Bronchial epithelial cell (primary cell): ENCODE data around the gene AKAP8. TPM values are rescaled to one million over a fixed set of nuclear protein-coding genes. Genes with fewer than 3 reads are reported as not detected.

ENCODE experiments used
- DNase-seq: peaks from one replicate; pipeline ENCODE4 v3.0.0-alpha.2; 2010; ENCODE audit warnings: low read depth
- FAIRE-seq: peaks from 2 replicates; lab custom pipeline; 2011; peaks lifted over from hg19 to GRCh38; lab: Jason Lieb, UNC
- H3K27me3 ChIP-seq: 2 replicates; pipeline ENCODE4 v1.5.1; 2011; ENCODE audit warnings: low read length; ENCODE audit not compliant: control insufficient read depth, insufficient read depth
- H3K36me3 ChIP-seq: 2 replicates; pipeline ENCODE4 v1.5.1; 2011; ENCODE audit warnings: low read length; ENCODE audit not compliant: control insufficient read depth, insufficient read depth
- H3K4me3 ChIP-seq: 2 replicates; pipeline ENCODE4 v1.5.1; 2011; ENCODE audit warnings: mild to moderate bottlenecking, low read depth, low read length, control low read depth
- CTCF ChIP-seq: IDR thresholded peaks from 2 replicates; pipeline ENCODE4 v1.5.1; 2011; ENCODE audit warnings: mild to moderate bottlenecking, moderate library complexity, low read length, control low read depth, inconsistent platforms; ENCODE audit not compliant: insufficient read depth, severe bottlenecking
- total RNA-seq: library from RNA; depleted of rRNA; stranded (reverse); fragments of >200 nt; gene quantifications from 2 replicates; pipeline ENCODE4 v1.2.1, GENCODE V29; 2014

Gene AKAP8
- 16.8 TPM in 2 replicates for total RNA-seq

- H3K27me3 ChIP-seq, result no peaks in the 10 kb centered on the region
- TF ChIP-seq CTCF, result no peak
- FAIRE-seq (no peak), DNase-seq (peak; percentile 91)
- H3K4me3 ChIP-seq, result peak within 1 kb of the TSS; percentile 98
- no peaks in the 10 kb centered on the region for H3K36me3 ChIP-seq
Observed at GRCh38 chr19:15379083-15379998, at the start of gene AKAP8. Gene AKAP8, minus strand, starts transcription at chr19:15379787. Its CDS starts 56 bp downstream, at chr19:15379731.

DNA sequence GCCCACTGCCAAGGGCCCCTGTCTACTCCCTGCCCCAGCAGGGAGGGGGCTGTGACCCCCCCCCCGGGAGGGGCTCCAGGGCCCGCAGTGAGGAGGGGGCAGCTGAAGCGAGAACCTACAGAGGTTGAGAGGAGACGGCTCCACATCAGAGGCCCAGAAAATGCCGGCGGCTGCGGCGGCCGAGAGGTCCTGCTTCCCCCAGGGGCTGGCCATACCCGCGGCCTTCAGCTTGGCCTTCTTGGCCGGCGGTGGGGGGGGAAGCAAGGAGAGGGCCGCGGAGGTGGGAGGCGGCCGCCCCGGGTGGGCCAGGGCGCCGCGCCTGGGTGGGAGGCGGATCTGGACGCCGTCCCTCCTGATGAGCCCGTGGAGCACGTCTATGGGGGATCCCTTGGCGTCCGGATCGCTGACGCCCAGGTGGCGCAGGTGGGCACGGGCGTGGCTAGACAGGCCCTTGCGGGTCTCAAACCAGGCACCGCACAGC, 48.4 kb upstream of the AKAP8 start:
- FAIRE-seq (no peak), DNase-seq (no peak)
- Histone ChIP-seq H3K27me3 (no peaks in the 10 kb centered on the region), H3K4me3 (no peak overlapping the region), H3K36me3 (peaks cover 36% of the 10 kb centered on the region)
- no peak for TF ChIP-seq CTCF

GRCh38 chr19:15427350-15427700, 47.7 kb upstream of the AKAP8 start:
- Histone ChIP-seq H3K4me3 (no peak overlapping the region), H3K36me3 (peaks cover 39% of the 10 kb centered on the region), H3K27me3 (no peaks in the 10 kb centered on the region)
- no peak for TF ChIP-seq CTCF
- DNase-seq (no peak), FAIRE-seq (no peak)

- DNase-seq (no peak), FAIRE-seq (no peak)
- Histone ChIP-seq H3K36me3 (peaks cover 39% of the 10 kb centered on the region), H3K27me3 (no peaks in the 10 kb centered on the region), H3K4me3 (no peak overlapping the region)
- TF ChIP-seq CTCF, result no peak
Observed at GRCh38 chr19:15426485-15427349, 47.1 kb upstream of the AKAP8 start.

DNA sequence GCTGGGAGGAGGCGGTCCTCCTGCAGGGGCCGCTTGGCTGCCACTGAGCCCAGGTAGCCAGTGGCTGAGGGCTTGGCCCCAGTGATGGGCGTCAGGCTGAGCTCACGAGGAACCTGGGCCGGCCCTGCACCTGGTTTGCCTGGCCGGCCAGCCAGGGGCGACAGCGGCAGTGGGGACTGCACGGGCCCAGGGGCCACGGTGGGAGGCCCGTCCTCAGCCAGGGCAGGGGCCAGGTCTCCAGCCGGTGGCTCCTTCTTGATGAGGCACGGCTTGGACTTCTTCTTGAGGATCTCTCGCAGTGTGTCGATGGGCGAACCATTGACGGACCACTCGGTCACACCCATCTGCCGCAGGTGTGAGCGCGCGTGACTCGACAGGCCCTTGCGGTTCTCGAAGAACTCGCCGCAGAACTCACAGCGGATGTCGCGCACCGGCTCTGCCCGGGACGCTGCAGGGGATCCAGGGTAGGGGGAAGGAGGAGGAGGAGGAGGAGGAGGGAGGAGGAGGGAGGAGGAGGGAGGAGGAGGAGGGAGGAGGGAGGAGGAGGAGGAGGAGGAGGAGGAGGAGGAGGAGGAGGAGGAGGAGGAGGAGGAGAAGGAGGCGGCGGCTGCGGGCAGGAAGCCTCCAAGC, 45.8 kb upstream of the AKAP8 start:
- H3K4me3 ChIP-seq, result no peak overlapping the region
- H3K36me3 ChIP-seq, result peaks cover 39% of the 10 kb centered on the region
- no peak for TF ChIP-seq CTCF
- DNase-seq (no peak), FAIRE-seq (no peak)
- H3K27me3 ChIP-seq, result no peaks in the 10 kb centered on the region
